Sigmoid colon (tissue), 3 donors: ENCODE data around the gene FAM3B.

Source experiments
- CTCF ChIP-seq, 4 experiments: fragments of 450-650 bp in 3 of 4; fragments of 200-600 bp in 1 of 4; IDR thresholded peaks; one replicate each; pipeline ENCODE4 v1.5.1; 2016 to 2019; ENCODE audit warnings: antibody characterized with exemption in 4 of 4, mild to moderate bottlenecking in 3 of 4, moderate library complexity in 2 of 4
- POLR2A ChIP-seq, 2 donors: fragments of 450-650 bp; IDR thresholded peaks; one replicate each; pipeline ENCODE4 v1.6.1; 2016; ENCODE audit warnings: antibody characterized with exemption in 2 of 2, mild to moderate bottlenecking in 2 of 2, moderate library complexity in 2 of 2

GRCh38 chr21:41269535-41269934 is 47.1 kb upstream of the FAM3B start:
- TF ChIP-seq CTCF (IDR thresholded peaks at IDR 0.05) (no peak), POLR2A (IDR thresholded peaks at IDR 0.05) (no peak)
